ENCODE results near the gene WFDC1.

DNA sequence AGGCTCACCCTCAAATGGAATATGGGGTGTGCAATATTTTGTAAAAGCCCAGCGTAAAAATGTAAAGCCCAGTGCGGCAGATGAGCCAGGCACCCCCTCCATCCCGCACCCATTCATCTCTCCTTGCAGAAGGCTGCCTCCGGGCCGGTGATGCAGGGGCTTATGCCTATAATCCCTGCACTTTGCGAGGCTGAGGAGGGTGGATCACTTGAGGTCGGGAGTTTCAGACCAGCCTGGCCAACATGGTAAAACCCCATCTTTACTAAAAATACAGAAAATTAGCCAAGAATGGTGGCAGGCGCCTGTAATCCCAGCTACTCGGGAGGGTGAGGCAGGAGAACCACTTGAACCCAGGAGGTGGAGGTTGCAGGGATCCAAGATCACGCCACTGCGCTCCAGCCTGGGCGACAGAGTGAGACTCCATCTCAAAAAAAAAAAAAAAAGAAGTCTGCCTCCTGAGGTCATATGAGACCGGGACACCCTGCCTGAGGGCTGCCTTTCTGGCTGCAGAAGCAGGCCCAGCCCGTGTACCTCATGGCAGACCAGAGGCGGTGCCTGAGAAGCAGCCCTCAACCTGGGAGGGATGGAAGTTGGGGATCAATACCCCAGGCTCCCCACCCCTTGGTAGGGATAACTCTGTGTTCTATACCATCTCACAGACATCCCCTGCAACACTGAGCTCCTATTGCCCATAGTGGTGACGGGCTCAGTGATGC is 56.2 kb downstream of the WFDC1 start:
- TF ChIP-seq, protein P1, sequence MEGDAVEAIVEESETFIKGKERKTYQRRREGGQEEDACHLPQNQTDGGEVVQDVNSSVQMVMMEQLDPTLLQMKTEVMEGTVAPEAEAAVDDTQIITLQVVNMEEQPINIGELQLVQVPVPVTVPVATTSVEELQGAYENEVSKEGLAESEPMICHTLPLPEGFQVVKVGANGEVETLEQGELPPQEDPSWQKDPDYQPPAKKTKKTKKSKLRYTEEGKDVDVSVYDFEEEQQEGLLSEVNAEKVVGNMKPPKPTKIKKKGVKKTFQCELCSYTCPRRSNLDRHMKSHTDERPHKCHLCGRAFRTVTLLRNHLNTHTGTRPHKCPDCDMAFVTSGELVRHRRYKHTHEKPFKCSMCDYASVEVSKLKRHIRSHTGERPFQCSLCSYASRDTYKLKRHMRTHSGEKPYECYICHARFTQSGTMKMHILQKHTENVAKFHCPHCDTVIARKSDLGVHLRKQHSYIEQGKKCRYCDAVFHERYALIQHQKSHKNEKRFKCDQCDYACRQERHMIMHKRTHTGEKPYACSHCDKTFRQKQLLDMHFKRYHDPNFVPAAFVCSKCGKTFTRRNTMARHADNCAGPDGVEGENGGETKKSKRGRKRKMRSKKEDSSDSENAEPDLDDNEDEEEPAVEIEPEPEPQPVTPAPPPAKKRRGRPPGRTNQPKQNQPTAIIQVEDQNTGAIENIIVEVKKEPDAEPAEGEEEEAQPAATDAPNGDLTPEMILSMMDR (IDR thresholded peaks at IDR 0.05) = no peak
- TF ChIP-seq POLR2A (IDR thresholded peaks at IDR 0.05) = no peak

Measured in uterus (tissue), 2 donors.